ENCODE data around the gene NBPF9.
"Not testable (repeated sequence)": the region's sequence is repeated elsewhere in the genome, so short reads cannot be mapped to it uniquely, and the experiment has no call there.

The NBPF9 gene

GRCh38 chr1:149013513-149013912, 89.8 kb downstream of the NBPF9 start:
- DNase-seq = not testable (repeated sequence)

- not testable (repeated sequence) for DNase-seq
Measured at GRCh38 chr1:149012599-149012998, 90.8 kb downstream of the NBPF9 start.

- DNase-seq = not testable (repeated sequence)
Measured at GRCh38 chr1:149009761-149010160, 93.6 kb downstream of the NBPF9 start.

- DNase-seq = not testable (repeated sequence)
Measured at GRCh38 chr1:149008769-149009168, 94.6 kb downstream of the NBPF9 start.

- not testable (repeated sequence) for DNase-seq
Measured at GRCh38 chr1:149008326-149008725, 95.0 kb downstream of the NBPF9 start.

Measured in DMS 273 treated with DMSO at 0.1 percent for 48 hours (cell line).